Rectal smooth muscle tissue (tissue), 1 donor: Measurements from ENCODE around the gene PCDHGB4.
"Not testable (repeated sequence)": the region's sequence is repeated elsewhere in the genome, so short reads cannot be mapped to it uniquely, and the experiment has no call there.

ENCODE experiments used
- H3K27ac ChIP-seq: one replicate; pipeline ENCODE4 v1.7.0; 2013; ENCODE audit warnings: low read depth, low read length, inconsistent platforms
- H3K27me3 ChIP-seq: one replicate; pipeline ENCODE4 v1.7.0; 2013; ENCODE audit warnings: low read length; ENCODE audit not compliant: control insufficient read depth, insufficient read depth
- H3K36me3 ChIP-seq: one replicate; pipeline ENCODE4 v1.7.0; 2013; ENCODE audit warnings: low read length; ENCODE audit not compliant: control insufficient read depth, insufficient read depth
- H3K4me1 ChIP-seq: one replicate; pipeline ENCODE4 v1.7.0; 2013; ENCODE audit warnings: low read length; ENCODE audit not compliant: control insufficient read depth, insufficient read depth
- H3K4me3 ChIP-seq: one replicate; pipeline ENCODE4 v1.7.0; 2013; ENCODE audit warnings: low read length
- H3K9ac ChIP-seq: one replicate; pipeline ENCODE4 v1.7.0; 2013; ENCODE audit warnings: low read length

PCDHGB4 gene

GRCh38 chr5:141387557-141388311 is at the start of gene PCDHGB4:
PCDHGB4 (plus strand) TSS chr5:141387698; CDS start chr5:141387885, 187 bp downstream.
- H3K27me3 ChIP-seq, H3K36me3 ChIP-seq, H3K4me3 ChIP-seq: not testable (repeated sequence)

GRCh38 chr5:141338538-141339306 is 48.8 kb upstream of the PCDHGB4 start, which contains the start of gene PCDHGA2:
PCDHGA2 (plus strand) TSS chr5:141338760.
- Histone ChIP-seq H3K4me3 (peak within 1 kb of the TSS; percentile 49), H3K27ac (no peak within 1 kb of the TSS), H3K4me1 (no peaks in the 10 kb centered on the region), H3K27me3 (no peaks in the 10 kb centered on the region), H3K36me3 (no peaks in the 10 kb centered on the region), H3K9ac (no peak within 1 kb of the TSS)

More at GRCh38 chr5:141387557-141388311, at the start of gene PCDHGB4:
- not testable (repeated sequence) for H3K27ac ChIP-seq, H3K9ac ChIP-seq, H3K4me1 ChIP-seq

GRCh38 chr5:141340781-141341354 is 46.6 kb upstream of the PCDHGB4 start:
- not testable (repeated sequence) for H3K4me1 ChIP-seq, H3K27ac ChIP-seq, H3K27me3 ChIP-seq, H3K4me3 ChIP-seq, H3K36me3 ChIP-seq, H3K9ac ChIP-seq

- Histone ChIP-seq H3K36me3 (no peaks in the 10 kb centered on the region), H3K4me1 (no peaks in the 10 kb centered on the region), H3K27me3 (no peaks in the 10 kb centered on the region), H3K4me3 (no peak overlapping the region), H3K9ac (no peak overlapping the region), H3K27ac (no peak overlapping the region)
These were observed 44.7 kb upstream of the PCDHGB4 start for GRCh38 chr5:141342773-141343172.

- Histone ChIP-seq H3K27ac (no peak within 1 kb of the TSS), H3K4me1 (no peaks in the 10 kb centered on the region), H3K4me3 (no peak within 1 kb of the TSS), H3K27me3 (no peaks in the 10 kb centered on the region), H3K9ac (no peak within 1 kb of the TSS), H3K36me3 (no peaks in the 10 kb centered on the region)
These were observed 44.1 kb upstream of the PCDHGB4 start, which contains the start of gene PCDHGA3 for GRCh38 chr5:141343242-141343952. PCDHGA3 (plus strand) TSS chr5:141343829; CDS start chr5:141344034, 205 bp downstream.

- H3K4me1 ChIP-seq: no peaks in the 10 kb centered on the region
- H3K9ac ChIP-seq: no peak overlapping the region
- no peaks in the 10 kb centered on the region for H3K27me3 ChIP-seq
- no peak overlapping the region for H3K27ac ChIP-seq
- no peaks in the 10 kb centered on the region for H3K36me3 ChIP-seq
- no peak overlapping the region for H3K4me3 ChIP-seq
These were observed 43.5 kb upstream of the PCDHGB4 start for GRCh38 chr5:141343953-141344463.

- no peaks in the 10 kb centered on the region for H3K36me3 ChIP-seq
- H3K4me3 ChIP-seq: no peak overlapping the region
- H3K27me3 ChIP-seq: no peaks in the 10 kb centered on the region
- no peak overlapping the region for H3K27ac ChIP-seq
- H3K4me1 ChIP-seq: no peaks in the 10 kb centered on the region
- H3K9ac ChIP-seq: no peak overlapping the region
These were observed 42.2 kb upstream of the PCDHGB4 start for GRCh38 chr5:141345327-141345726.

- not testable (repeated sequence) for H3K36me3 ChIP-seq, H3K4me1 ChIP-seq, H3K27me3 ChIP-seq, H3K27ac ChIP-seq, H3K9ac ChIP-seq, H3K4me3 ChIP-seq
These were observed 41.5 kb upstream of the PCDHGB4 start for GRCh38 chr5:141346017-141346416.

- H3K4me1 ChIP-seq: no peaks in the 10 kb centered on the region
- no peaks in the 10 kb centered on the region for H3K36me3 ChIP-seq
- no peak within 1 kb of the TSS for H3K27ac ChIP-seq
- H3K9ac ChIP-seq: no peak within 1 kb of the TSS
- H3K27me3 ChIP-seq: no peaks in the 10 kb centered on the region
- peak within 1 kb of the TSS; percentile 52 for H3K4me3 ChIP-seq
These were observed 37.4 kb upstream of the PCDHGB4 start, which contains the start of gene PCDHGB1 for GRCh38 chr5:141349917-141350619. PCDHGB1 (plus strand) TSS chr5:141350099; CDS start chr5:141350261, 162 bp downstream.

GRCh38 chr5:141351591-141351990 is 35.9 kb upstream of the PCDHGB4 start:
- no peaks in the 10 kb centered on the region for H3K27me3 ChIP-seq
- no peak overlapping the region for H3K27ac ChIP-seq
- H3K9ac ChIP-seq: no peak overlapping the region
- no peaks in the 10 kb centered on the region for H3K4me1 ChIP-seq
- no peaks in the 10 kb centered on the region for H3K36me3 ChIP-seq
- H3K4me3 ChIP-seq: no peak overlapping the region

GRCh38 chr5:141354900-141355469 is 32.5 kb upstream of the PCDHGB4 start, which contains the start of gene PCDHGA4:
PCDHGA4 (plus strand) TSS chr5:141355021; CDS start chr5:141355108, 87 bp downstream.
- Histone ChIP-seq H3K9ac (no peak within 1 kb of the TSS), H3K27ac (no peak within 1 kb of the TSS), H3K4me1 (no peaks in the 10 kb centered on the region), H3K36me3 (no peaks in the 10 kb centered on the region), H3K27me3 (no peaks in the 10 kb centered on the region), H3K4me3 (peak within 1 kb of the TSS; percentile 29)
